ENCODE measurements around the gene ANLN. TPM values are rescaled to one million over a fixed set of nuclear protein-coding genes. Genes with fewer than 3 reads are reported as not detected.
"Not testable (repeated sequence)": the region's sequence is repeated elsewhere in the genome, so short reads cannot be mapped to it uniquely, and the experiment has no call there.

The ANLN gene
- total RNA-seq, 3 donors from 2014 or later (not counting 1 experiment from before 2014, with no cell fraction given): 1.7 to 2.9 (median 2.0) TPM

DNA sequence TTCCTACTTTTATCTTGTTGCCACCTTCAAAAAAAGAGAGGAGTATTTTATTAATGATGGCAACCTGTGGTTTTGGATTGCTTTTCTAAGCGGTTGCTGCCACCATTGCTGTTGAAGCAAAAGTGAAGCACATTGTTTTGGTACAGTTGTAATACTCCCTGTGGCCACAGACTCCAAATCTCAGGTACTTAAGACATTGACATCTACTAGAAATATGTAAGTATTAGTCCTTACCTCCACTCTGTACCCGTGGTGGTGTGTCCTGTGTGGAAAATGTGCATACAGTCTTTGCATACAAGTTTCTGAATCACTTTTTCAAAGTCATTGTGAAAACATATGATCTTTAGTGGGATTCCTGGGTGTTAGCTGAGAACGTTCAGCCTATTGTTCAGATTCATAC lies 85.7 kb downstream of the ANLN start:
- Histone ChIP-seq H3K27me3 (ENCODE audit: control insufficient read depth, insufficient read depth, low read length) (no peaks in the 10 kb centered on the region), H3K4me1 (ENCODE audit: control insufficient read depth, insufficient read depth, low read length) (peaks cover 7% of the 10 kb centered on the region), H3K27ac (ENCODE audit: low read length) (no peak overlapping the region), H3K4me3 (ENCODE audit: low read length) (no peak overlapping the region), H3K36me3 (ENCODE audit: control insufficient read depth, insufficient read depth, low read length) (no peaks in the 10 kb centered on the region), H3K9me3 (ENCODE audit: control insufficient read depth, insufficient read depth, low read length) (no peaks in the 10 kb centered on the region)
- intact Hi-C loops (cut with micrococcal nuclease): no loop called here
- Mint-ChIP-seq H3K9me3 (no peaks in the 10 kb centered on the region), H3K27me3 (ENCODE audit: low read depth in 2 of 2) (peaks cover 0 to 6% of the 10 kb centered on the region in 2 donors), H3K36me3 (peaks cover 14% of the 10 kb centered on the region), H3K4me1 (peaks cover 9 to 11% of the 10 kb centered on the region in 2 donors), H3K27ac (no peak overlapping the region), H3K4me3 (no peak overlapping the region)
- WGBS (ENCODE audit: insufficient coverage): 17% methylated on average over 1 of the region's 3 CpGs
- TF ChIP-seq, protein P1, sequence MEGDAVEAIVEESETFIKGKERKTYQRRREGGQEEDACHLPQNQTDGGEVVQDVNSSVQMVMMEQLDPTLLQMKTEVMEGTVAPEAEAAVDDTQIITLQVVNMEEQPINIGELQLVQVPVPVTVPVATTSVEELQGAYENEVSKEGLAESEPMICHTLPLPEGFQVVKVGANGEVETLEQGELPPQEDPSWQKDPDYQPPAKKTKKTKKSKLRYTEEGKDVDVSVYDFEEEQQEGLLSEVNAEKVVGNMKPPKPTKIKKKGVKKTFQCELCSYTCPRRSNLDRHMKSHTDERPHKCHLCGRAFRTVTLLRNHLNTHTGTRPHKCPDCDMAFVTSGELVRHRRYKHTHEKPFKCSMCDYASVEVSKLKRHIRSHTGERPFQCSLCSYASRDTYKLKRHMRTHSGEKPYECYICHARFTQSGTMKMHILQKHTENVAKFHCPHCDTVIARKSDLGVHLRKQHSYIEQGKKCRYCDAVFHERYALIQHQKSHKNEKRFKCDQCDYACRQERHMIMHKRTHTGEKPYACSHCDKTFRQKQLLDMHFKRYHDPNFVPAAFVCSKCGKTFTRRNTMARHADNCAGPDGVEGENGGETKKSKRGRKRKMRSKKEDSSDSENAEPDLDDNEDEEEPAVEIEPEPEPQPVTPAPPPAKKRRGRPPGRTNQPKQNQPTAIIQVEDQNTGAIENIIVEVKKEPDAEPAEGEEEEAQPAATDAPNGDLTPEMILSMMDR (IDR thresholded peaks at IDR 0.05): no peak
- no peak for DNase-seq
- ATAC-seq: no peak

DNA sequence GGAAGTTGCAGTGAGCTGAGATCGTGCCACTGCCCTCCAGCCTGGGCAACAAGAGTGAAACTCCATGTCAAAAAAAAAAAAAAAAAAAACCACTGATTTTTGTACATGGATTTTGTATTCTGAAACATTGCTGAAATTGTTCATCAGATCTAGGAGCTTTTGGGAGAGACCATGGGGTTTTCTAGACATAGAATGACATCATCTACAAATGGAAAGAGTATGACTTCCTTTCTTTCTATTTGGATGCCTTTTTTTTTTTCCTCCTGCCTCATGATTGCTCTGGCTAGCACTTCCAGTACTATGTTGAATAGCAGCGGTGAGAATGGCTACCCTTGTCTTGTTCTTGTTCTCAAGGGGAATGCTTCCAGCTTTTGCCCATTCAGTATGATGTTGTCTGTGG lies 89.1 kb downstream of the ANLN start:
- H3K9me3 ChIP-seq (ENCODE audit: control insufficient read depth, insufficient read depth, low read length): no peaks in the 10 kb centered on the region
- H3K9me3 Mint-ChIP-seq: no peaks in the 10 kb centered on the region
- intact Hi-C loops (cut with micrococcal nuclease): no loop called here
- H3K36me3 ChIP-seq (ENCODE audit: control insufficient read depth, insufficient read depth, low read length): no peaks in the 10 kb centered on the region
- H3K4me1 ChIP-seq (ENCODE audit: control insufficient read depth, insufficient read depth, low read length): peaks cover 7% of the 10 kb centered on the region
- no peak overlapping the region for H3K27ac Mint-ChIP-seq
- DNase-seq (no peak), ATAC-seq (no peak)
- no peaks in the 10 kb centered on the region for H3K27me3 ChIP-seq (ENCODE audit: control insufficient read depth, insufficient read depth, low read length)
- no peak overlapping the region for H3K4me3 Mint-ChIP-seq
- peaks cover 9 to 10% of the 10 kb centered on the region in 2 donors for H3K4me1 Mint-ChIP-seq
- TF ChIP-seq, protein P1 (IDR thresholded peaks at IDR 0.05): no peak
- no peak overlapping the region for H3K4me3 ChIP-seq (ENCODE audit: low read length)
- no peak overlapping the region for H3K27ac ChIP-seq (ENCODE audit: low read length)
- peaks cover 14% of the 10 kb centered on the region for H3K36me3 Mint-ChIP-seq
- WGBS (ENCODE audit: insufficient coverage): 91% methylated on average over 1 of the region's 2 CpGs
- H3K27me3 Mint-ChIP-seq (ENCODE audit: low read depth in 2 of 2): peaks cover 0 to 6% of the 10 kb centered on the region in 2 donors

DNA sequence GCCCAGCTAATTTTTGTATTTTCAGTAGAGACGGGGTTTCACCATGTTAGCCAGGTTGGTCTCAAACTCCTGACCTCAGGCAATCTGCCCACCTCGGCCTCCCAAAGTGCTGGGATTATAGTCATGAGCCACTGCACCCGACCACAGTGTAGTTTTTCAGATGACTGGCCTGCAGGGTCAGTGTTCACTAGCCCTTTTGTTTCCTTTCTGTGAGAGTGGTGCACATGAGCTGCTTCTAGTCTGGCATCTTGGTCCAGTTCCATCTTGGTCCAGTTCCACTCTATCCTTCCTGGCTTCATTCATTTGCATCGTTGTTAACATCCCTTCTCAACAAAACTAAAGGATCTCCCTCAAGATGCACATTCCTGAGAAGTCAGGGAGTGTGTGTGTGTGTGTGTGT lies 94.2 kb downstream of the ANLN start:
- intact Hi-C loops (cut with micrococcal nuclease): loop anchor here (10.0 kb wide), 1 partner anchor 1031 kb away; no protein-coding TSS in a partner anchor
- not testable (repeated sequence) for H3K27me3 Mint-ChIP-seq (ENCODE audit: low read depth in 2 of 2); ATAC-seq; H3K4me1 ChIP-seq (ENCODE audit: control insufficient read depth, insufficient read depth, low read length); H3K4me1 Mint-ChIP-seq; DNase-seq; H3K27me3 ChIP-seq (ENCODE audit: control insufficient read depth, insufficient read depth, low read length); H3K9me3 Mint-ChIP-seq; H3K27ac ChIP-seq (ENCODE audit: low read length); H3K4me3 Mint-ChIP-seq; H3K27ac Mint-ChIP-seq; H3K36me3 ChIP-seq (ENCODE audit: control insufficient read depth, insufficient read depth, low read length); H3K9me3 ChIP-seq (ENCODE audit: control insufficient read depth, insufficient read depth, low read length); H3K4me3 ChIP-seq (ENCODE audit: low read length)
- H3K36me3 Mint-ChIP-seq: peaks cover 13% of the 10 kb centered on the region
- 85% methylated on average over 3 of the region's 4 CpGs for WGBS (ENCODE audit: insufficient coverage)

DNA sequence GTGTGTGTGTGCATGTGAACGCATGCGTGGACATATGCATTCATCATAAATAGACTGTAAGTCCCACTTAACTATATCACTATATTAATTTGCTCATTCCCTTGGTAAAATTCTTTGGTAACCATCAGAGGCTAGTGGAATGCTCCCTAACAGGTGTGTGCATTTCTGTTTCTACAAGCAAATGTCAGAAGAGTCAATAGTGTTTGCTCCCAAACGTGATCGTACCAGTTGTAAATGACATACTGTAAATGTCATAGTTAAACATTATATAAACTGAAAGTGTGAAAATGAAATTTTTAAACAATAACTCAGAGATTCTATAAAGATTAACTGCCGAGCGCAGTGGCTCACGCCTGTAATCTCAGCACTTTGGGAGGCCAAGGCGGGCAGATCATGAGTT lies 94.6 kb downstream of the ANLN start:
- no peaks in the 10 kb centered on the region for H3K9me3 Mint-ChIP-seq
- intact Hi-C loops (cut with micrococcal nuclease): loop anchor here (10.0 kb wide), 1 partner anchor 1031 kb away; no protein-coding TSS in a partner anchor
- WGBS (ENCODE audit: insufficient coverage): 90% methylated on average over 6 of the region's 8 CpGs

More for the DNA sequence above, 94.6 kb downstream of the ANLN start:
- TF ChIP-seq, protein P1 (IDR thresholded peaks at IDR 0.05): no peak
- H3K36me3 ChIP-seq (ENCODE audit: control insufficient read depth, insufficient read depth, low read length): no peaks in the 10 kb centered on the region
- H3K4me3 ChIP-seq (ENCODE audit: low read length): no peak overlapping the region
- H3K4me1 ChIP-seq (ENCODE audit: control insufficient read depth, insufficient read depth, low read length): no peaks in the 10 kb centered on the region
- no peak overlapping the region for H3K27ac Mint-ChIP-seq
- peaks cover 0 to 6% of the 10 kb centered on the region in 2 donors for H3K27me3 Mint-ChIP-seq (ENCODE audit: low read depth in 2 of 2)
- H3K4me3 Mint-ChIP-seq: no peak overlapping the region
- ATAC-seq (no peak), DNase-seq (no peak)
- H3K36me3 Mint-ChIP-seq: peaks cover 9% of the 10 kb centered on the region
- H3K27me3 ChIP-seq (ENCODE audit: control insufficient read depth, insufficient read depth, low read length): no peaks in the 10 kb centered on the region
- no peaks in the 10 kb centered on the region for H3K9me3 ChIP-seq (ENCODE audit: control insufficient read depth, insufficient read depth, low read length)
- H3K27ac ChIP-seq (ENCODE audit: low read length): no peak overlapping the region
- peaks cover 0 to 5% of the 10 kb centered on the region in 2 donors for H3K4me1 Mint-ChIP-seq
